ENCODE measurements around the gene MCL1.

The MCL1 gene

DNA sequence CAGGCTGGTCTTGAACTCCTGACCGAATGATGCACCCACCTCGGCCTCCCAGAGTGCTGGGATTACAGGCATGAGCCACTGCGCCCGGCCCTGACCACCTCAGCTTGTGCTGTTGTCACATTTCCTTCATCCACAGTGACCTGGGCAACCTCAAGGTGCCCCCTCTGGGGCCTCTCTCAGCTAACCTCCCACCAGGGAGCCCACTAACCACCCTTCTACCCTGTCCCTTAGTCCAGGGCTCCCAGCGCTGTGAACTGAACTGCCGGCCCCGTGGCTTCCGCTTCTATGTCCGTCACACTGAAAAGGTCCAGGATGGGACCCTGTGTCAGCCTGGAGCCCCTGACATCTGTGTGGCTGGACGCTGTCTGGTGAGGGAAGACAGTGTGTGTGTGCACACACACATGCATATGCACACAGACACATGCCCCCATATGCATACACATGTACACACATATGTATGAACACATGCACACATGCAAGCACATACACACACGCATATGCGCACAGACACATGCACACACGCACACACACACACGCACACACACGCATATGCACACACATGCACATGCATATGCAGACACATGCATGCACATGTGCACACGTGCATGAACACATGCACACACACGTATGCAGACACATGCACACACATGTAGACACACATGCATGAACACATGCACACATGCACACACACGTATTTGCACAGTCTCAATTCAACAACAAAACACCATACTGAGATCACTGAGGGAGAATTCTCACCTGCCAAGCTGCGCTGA, 24.0 kb downstream of the MCL1 start:
- no peak for DNase-seq

GRCh38 chr1:150554086-150554452, 25.3 kb downstream of the MCL1 start:
- DNase-seq: no peak

DNA sequence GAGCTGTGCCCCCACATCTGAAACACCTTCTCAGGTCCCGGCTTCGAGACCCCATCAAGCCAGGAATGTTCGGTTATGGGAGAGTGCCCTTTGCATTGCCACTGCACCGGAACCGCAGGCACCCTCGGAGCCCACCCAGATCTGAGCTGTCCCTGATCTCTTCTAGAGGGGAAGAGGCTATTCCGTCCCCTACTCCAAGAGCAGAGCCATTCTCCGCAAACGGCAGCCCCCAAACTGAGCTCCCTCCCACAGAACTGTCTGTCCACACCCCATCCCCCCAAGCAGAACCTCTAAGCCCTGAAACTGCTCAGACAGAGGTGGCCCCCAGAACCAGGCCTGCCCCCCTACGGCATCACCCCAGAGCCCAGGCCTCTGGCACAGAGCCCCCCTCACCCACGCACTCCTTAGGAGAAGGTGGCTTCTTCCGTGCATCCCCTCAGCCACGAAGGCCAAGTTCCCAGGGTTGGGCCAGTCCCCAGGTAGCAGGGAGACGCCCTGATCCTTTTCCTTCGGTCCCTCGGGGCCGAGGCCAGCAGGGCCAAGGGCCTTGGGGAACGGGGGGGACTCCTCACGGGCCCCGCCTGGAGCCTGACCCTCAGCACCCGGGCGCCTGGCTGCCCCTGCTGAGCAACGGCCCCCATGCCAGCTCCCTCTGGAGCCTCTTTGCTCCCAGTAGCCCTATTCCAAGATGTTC, 25.9 kb downstream of the MCL1 start:
- DNase-seq: no peak

DNA sequence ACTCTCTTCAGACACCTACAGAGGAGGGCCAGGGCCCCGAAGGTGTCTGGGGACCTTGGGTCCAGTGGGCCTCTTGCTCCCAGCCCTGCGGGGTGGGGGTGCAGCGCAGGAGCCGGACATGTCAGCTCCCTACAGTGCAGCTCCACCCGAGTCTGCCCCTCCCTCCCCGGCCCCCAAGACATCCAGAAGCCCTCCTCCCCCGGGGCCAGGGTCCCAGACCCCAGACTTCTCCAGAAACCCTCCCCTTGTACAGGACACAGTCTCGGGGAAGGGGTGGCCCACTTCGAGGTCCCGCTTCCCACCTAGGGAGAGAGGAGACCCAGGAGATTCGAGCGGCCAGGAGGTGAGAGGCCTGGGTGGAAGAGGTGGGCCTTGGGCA, 26.5 kb downstream of the MCL1 start:
- no peak for DNase-seq

DNA sequence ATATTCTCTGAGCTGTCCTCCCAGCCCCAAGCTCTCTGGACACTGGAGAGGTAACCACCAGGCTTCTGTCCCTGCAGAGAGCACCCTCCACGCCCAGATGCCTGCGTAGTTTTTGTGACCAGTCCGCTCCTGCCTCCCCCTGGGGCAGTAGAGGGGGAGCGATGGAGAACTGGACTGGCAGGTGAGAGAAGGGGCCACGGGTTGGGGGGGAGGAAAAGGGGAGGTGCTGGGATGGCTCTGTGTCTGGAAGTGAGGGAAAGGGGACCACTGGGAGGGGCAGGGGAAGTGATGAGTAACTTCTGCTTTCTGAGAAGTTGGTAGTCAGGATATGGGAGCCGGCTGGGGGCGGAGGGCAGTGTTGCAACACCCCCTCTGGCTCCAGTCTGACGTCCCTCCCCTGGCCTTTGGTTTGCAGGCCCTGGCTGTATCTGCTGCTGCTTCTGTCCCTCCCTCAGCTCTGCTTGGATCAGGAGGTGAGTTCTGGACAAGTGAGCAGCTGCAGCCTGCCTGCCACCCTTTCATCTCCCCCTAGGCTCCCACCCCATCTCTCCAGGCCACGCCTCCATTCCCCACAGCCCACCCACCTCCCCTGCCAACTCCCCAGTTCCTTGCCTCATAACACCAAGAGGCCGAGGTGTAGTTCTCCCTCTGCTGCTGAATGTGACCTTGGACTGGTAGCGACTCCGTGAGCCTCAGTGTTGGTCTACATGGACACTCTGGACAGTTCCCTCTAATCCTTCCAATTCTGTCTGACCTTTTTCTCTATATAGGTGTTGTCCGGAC, 27.1 kb downstream of the MCL1 start:
- no peak for DNase-seq

GRCh38 chr1:150551784-150552127, 27.7 kb downstream of the MCL1 start:
- DNase-seq: no peak

DNA sequence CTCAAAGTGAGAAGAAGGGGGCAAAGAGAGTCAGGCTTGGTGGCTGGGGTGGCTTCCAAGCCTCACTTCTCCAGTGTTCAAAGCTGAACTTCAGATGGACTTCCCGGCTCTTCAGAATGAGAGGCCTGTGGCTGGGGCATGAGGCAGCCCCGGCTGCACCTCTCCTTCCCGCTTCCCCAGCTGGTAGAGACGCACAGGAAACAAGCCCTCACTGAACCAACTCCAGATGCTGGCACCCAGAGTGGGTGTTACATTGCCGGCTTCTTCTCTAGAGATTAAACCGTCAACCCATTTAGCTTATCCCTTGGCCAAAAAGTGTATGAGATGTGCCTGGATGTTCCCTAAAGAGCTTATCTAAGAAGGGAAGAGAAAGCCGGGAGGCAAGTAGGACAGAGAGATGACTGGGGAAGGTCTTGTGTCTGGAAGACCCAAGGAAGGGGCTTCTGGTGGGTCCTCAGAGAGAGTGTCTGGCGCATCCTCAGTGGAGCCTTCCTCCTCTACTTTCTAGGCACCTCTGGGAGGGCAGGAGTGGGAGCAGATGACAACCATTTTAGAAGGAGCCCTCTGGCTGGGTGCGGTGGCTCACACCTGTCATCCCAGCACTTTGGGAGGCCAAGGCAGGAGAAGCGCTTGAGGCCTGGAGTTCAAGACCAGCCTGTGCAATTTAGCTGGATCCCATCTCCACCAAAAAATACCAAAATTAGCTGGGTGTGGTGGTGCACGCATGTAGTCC, 28.2 kb downstream of the MCL1 start:
- no peak for DNase-seq

GRCh38 chr1:150550222-150551050, 29.0 kb downstream of the MCL1 start:
- no peak for DNase-seq

DNA sequence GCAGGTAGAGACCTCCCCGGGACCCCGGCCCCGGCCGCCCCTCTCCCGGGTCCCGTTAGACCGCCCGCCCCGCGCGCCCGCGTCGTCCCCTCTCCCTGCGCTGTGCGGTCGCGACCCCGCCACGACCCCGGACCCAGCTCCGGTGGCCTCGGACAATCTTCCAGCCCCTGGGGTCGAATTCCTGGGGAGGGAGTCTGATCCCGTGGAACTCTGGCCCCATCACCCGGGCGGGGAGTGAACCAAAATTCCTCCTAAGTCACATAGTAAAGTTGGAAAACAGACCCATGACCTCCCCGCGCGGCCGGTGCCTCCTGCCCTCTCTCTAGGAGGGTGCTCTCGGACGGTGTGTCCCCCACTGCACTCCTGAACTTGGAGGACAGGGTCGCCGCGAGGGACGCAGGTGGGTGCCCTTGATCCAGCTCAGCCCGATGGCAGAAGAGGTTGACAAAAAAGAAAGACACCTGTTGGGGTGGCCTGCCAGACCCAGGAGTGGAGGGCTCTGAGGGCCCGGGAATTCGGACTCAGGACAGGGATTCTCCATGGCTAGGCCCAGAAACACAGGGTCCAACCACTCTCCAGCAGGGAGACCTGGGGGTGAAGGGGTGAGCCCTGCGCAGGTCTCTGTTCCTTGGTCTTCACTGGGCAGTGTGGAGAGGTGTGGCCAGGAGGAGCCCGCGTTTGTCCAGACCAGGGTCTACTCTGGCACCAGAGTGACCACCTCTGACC, 29.8 kb downstream of the MCL1 start:
- no peak for DNase-seq

GRCh38 chr1:150548632-150549495, 30.5 kb downstream of the MCL1 start, which contains the start of gene ADAMTSL4:
Gene ADAMTSL4 (plus strand): TSS chr1:150549408. CDS start chr1:150552289, 2,881 bp downstream.
- no peak for DNase-seq

GRCh38 chr1:150548324-150548631, 31.1 kb downstream of the MCL1 start:
- no peak for DNase-seq

- DNase-seq: no peak
Measured at GRCh38 chr1:150546294-150546937, 33.0 kb downstream of the MCL1 start.

DNA sequence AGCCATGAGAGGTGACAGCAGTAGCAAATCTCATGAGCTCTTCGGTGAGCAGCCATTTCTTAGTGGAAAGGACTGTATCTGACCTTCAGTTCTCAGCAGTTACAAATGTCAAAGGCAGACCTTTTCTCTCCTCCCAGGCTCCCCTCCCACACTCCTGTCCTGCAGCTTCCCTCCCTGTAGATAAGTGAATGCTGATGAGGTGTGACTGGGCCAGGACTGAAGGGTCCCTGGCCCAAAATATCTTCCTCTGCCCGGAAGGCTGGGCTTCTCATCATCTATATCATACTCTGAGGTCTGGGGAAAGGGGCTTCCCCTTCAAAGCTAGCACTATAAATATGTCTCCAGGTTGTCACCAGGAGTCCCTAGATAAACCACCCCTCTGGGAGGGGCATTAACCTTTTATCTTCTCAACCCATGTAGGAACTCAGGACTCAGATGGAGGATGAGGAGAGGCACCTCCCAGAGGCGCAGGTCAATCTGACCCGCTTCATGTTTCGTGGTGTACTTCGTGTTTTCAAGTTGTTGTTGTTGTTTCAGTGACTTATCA, 33.9 kb downstream of the MCL1 start:
- DNase-seq: no peak

- peak; percentile 48 for DNase-seq
Measured at GRCh38 chr1:150544204-150544603, 35.2 kb downstream of the MCL1 start.

GRCh38 chr1:150543500-150544143, 35.8 kb downstream of the MCL1 start:
- peak; percentile 72 for DNase-seq

GRCh38 chr1:150537732-150538684, 41.4 kb downstream of the MCL1 start:
- no peak for DNase-seq

DNA sequence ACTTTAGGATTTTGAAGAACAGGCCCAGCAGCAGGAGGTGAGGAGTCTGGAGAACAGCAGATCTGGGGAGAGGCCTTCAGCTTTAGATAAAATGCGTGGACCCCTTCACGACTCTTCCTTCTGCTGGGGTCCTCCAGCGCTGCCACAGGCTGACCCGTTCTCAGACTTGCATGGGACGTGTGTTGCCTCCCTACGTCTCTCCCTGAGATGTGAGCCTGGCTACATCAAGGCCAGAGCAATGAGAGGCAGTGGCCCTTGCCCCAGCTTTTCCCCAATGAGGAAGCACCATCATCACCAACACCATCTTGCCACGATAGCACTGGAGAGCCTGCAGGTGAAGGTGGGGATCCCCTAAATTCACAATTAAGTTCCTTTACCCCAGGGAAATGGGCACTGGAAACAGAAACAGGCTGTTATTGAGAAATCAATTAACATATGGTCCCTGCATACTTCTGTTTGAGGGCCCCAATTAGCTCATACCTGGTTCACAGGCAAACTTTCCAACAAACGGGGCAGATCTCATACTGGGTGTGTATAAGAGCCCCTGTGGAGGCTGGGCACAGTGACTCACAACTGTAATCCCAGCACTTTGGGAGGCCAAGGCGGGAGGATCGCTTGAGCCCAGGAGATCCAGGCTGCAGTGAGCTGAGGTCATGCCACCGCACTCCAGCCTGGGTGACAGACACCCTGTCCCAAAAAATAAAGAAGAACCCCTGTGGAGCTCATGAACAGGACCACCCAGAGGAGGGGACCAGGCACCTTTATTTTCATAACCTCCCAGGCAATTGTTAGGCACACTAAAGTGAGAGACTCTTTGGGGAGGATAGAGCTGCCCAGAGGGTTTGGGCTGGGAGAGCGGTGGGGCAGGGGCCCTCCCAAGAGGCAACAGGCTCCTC, 42.3 kb downstream of the MCL1 start:
- DNase-seq: no peak

Measured in NCI-H2029 (cell line).